Right renal pelvis (tissue), 4 donors: Measurements from ENCODE around the gene HENMT1. TPM values are rescaled to one million over a fixed set of nuclear protein-coding genes. Genes with fewer than 3 reads are reported as not detected.
"Not testable (repeated sequence)": the region's sequence is repeated elsewhere in the genome, so short reads cannot be mapped to it uniquely, and the experiment has no call there.

Experiments
- DNase-seq, 4 donors: peaks; one replicate each; pipeline ENCODE4 v3.0.0-alpha.2; 2013; ENCODE audit warnings: low read depth in 4 of 4, low spot score in 3 of 4, missing footprints in 1 of 4
- polyA plus RNA-seq, 4 donors: library from polyadenylated mRNA; unstranded; fragments of 120-200 nt; gene quantifications; one replicate each; pipeline ENCODE4 v1.2.1, GENCODE V29; 2013; ENCODE audit not compliant: insufficient read length in 4 of 4

The HENMT1 gene
- polyA plus RNA-seq, result 10 to 100 TPM in 3 of 4 donors, 1 to 10 TPM in 1; 9.4 to 15.5 (median 14.1) TPM

DNA sequence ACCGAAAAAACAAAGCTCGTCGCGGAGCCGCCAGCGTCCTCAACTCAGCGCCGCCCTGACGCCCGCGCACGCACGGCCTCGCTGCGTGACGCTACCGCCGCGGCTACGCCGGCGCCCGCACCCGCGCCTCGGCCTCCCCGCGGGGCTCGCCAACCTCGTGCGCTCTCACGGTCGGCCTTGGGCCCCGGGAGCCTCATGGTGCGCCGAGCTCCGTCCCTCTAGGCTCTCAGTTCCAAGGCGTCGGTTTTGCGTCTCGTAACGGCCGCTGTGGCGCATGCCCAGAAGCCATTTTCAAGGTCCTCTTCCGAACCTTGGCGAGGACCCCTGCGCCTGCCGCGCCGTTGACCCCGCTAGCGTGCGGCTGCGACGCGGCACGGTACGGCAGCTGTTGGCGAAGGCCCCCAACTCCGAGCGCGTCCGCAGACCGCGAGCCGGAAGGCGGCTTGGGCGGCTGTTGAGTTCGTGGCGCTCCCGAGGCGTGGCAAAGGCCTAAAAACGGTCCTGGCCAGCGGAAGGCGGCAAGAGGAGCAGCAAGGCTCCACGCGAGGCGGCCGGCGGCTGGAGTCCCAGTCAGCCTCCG lies at the start of gene HENMT1:
Gene HENMT1 (minus strand): TSS at position 64 of the 580 bp plus-strand sequence. CDS start 1,209 bp downstream, outside the sequence.
- DNase-seq, result peak; percentile 44 to 85 (median 50)

DNA sequence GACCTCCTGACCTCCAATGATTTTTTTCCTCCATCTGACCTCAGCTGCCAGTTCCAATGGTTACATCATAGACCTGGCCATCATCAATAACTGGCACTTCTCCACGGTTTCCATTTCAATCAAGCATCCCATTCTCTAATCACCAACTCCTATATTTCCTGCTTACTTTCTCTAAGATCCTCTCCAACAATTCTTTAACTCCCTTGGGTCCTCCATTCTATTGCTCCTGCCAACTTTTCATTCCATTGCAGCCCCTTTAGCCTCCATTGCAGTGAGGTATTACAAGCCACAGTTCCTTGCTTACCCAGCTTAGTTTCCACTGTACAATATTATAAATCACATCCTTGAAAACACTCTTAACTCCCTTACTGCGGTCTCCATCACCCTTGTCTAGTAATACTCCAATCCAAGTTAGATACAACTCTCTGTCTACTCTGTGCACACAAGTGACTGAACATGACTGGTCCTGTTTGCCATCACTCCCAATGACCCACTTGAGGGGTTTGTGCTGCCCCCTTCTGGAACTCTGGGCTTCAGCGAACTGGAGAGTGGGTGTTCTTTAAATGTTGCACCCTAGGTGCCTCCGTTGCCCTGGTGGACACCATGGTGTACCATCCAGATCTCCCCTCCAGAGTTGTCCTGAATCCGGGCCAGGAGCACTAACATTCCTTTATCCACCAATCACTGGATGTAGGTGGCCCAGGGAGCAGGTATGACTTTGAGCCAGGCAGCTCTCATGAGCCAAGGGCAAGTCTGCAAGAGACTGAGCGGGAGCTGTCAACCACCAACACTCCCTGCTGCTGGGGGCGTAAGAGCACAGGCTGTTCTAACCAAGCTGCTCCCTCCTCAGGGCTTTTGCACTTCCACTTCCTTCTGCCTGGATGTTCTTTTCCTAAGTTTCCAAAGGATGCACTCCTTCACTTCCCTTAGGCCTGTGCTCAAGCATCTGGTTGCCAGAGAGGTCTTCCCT lies 48.1 kb upstream of the HENMT1 start:
- DNase-seq, result no peak

DNA sequence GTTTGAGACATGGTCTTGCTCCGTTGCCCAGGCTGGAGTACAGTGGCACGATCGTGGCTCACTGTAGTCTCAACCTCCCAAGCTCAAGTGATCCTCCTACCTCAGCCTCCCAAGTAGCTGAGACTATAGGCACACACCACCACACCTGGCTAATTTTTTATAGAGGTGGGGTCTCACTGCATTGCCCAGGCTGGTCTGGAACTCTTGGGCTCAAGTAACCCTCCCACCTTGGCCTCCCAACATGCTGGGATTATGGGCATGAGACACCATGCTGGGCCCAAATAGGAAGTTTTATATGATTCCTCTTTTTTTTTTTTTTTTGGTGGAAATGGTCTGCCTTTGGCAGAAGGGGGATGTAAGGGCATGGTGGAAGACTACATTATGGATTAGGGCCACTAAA lies 45.8 kb upstream of the HENMT1 start:
- no peak for DNase-seq

- DNase-seq, result no peak
Observed at GRCh38 chr1:108704496-108704895, 43.6 kb upstream of the HENMT1 start.

GRCh38 chr1:108703939-108704338 lies 43.0 kb upstream of the HENMT1 start:
- DNase-seq, result no peak

GRCh38 chr1:108702109-108702508 lies 41.2 kb upstream of the HENMT1 start:
- DNase-seq, result not testable (repeated sequence)

GRCh38 chr1:108701176-108701849 lies 40.4 kb upstream of the HENMT1 start:
- DNase-seq, result no peak

GRCh38 chr1:108699375-108700332 lies 38.8 kb upstream of the HENMT1 start:
- no peak for DNase-seq

- DNase-seq, result no peak
Observed at GRCh38 chr1:108695535-108695934, 34.6 kb upstream of the HENMT1 start.

- peak; percentile 53 to 72 (median 60) for DNase-seq
Observed at GRCh38 chr1:108692724-108693655, 32.1 kb upstream of the HENMT1 start.

DNA sequence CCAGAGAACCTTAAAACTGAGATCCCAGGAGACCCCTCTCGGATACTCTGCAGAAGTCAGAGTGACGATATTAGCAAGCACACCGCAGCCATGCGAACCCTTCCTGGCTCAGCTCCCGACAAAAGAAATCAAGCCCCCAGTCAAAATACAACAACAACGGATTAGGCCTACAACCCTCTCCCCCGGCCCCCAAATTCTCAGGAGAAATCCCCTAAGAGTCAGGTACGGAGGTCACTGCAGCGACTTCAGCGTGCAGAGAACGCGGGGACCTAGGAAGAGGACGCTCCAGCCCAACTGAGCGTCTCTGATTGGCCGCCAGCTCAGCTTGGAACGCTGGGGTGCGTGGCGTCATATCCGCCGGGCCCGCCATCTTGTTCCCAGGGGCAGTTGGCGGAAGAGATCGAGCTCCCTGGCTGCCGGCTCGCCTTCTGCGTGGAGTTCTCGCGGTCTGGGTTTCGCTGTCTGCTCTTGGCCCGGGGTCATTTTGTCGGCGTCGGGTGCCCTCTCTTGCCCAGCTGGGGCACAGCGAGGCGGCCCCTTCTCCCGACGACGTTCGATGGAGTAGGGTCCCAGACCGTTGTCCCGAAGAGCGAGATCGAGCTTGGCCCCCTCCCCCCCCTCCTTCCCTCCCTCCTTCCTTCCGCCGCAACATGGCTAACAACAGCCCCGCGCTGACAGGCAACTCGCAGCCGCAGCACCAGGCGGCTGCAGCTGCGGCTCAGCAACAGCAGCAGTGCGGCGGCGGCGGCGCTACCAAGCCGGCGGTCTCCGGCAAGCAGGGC lies 31.2 kb upstream of the HENMT1 start, which contains the start of gene PRPF38B:
Gene PRPF38B (plus strand): TSS at position 369 of the 782 bp plus-strand sequence. CDS start 282 bp downstream, at position 651.
- peak; percentile 88 to 92 (median 90) for DNase-seq

- DNase-seq, result peak in 1 of 4 donors; percentile 39
Observed at GRCh38 chr1:108691128-108691941, 30.4 kb upstream of the HENMT1 start.

GRCh38 chr1:108686614-108687313 lies 25.9 kb upstream of the HENMT1 start:
- no peak for DNase-seq

GRCh38 chr1:108685529-108685928 lies 24.6 kb upstream of the HENMT1 start:
- DNase-seq, result no peak

DNA sequence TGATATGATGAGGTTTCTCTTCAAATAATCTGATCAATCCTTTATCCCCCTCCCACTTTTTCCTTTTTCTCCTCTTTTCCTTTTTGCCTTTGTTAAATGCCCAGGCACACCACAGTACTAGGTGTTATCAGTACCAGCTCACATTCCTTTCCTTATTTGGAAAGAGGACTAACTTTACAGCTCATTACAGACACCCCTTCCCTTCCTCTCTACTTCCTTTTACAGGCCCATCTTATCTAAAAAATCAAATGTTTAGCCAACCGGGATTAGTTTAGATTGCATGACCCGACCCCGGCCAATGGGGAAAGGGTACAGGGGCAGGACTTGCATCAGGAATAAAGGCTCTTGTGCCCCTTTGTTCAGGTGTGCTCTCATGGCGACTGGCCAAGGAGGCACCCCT lies 20.8 kb upstream of the HENMT1 start:
- DNase-seq, result not testable (repeated sequence)

GRCh38 chr1:108679586-108680213 lies 18.8 kb upstream of the HENMT1 start:
- no peak for DNase-seq
